ENCODE results near the gene LYPD6B.

Gene LYPD6B

GRCh38 chr2:149041482-149041881, 3.0 kb downstream of the LYPD6B start:
- no peak for DNase-seq (ENCODE audit: low read depth)

GRCh38 chr2:149042881-149043280, 4.4 kb downstream of the LYPD6B start:
- no peak for DNase-seq (ENCODE audit: low read depth)

GRCh38 chr2:149044500-149044899, 6.0 kb downstream of the LYPD6B start:
- no peak for DNase-seq (ENCODE audit: low read depth)

GRCh38 chr2:149047118-149047517, 8.6 kb downstream of the LYPD6B start:
- DNase-seq (ENCODE audit: low read depth) = no peak

DNA sequence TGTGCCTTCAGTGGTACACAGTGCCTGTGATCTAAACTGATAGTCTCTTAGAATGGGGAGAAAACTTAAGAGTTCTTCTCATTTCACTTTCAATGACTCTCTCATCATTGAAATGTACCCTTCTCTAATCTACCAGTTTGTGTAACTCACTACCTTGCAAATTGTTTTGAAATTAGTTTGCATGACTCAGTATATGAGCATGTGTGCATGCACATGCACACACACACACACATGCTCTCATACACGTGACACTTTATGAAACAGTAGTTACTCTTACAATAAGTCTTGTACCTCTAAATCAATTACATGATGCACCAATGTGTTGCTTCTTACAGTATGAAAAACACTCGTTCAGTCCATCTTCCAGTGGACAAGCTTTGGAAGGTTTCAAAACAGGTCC, 10.6 kb downstream of the LYPD6B start:
- no peak for DNase-seq (ENCODE audit: low read depth)

- no peak for DNase-seq (ENCODE audit: low read depth)
Measured at GRCh38 chr2:149050188-149050587, 11.7 kb downstream of the LYPD6B start.

DNA sequence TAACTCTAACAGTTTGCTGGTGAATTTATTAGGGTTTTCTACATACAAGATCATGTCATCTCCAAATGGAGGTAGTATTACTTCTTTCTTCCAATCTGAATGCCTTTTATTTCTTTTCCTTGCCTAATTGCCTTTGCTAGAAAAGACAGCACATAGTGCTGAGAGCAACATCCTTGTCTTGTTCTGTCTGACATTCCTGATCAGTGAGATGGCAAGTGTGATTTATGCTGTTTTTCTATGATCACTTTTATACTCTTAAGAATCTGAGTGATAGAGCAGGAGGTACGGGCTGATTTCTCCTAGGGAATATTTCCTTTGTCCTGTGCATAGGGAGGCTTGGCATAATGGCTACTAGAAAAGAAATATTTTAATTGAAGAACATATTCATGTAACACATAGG, 17.3 kb downstream of the LYPD6B start:
- DNase-seq (ENCODE audit: low read depth) = no peak

GRCh38 chr2:149056541-149057255, 18.2 kb downstream of the LYPD6B start:
- DNase-seq (ENCODE audit: low read depth) = no peak

GRCh38 chr2:149057401-149057800, 18.9 kb downstream of the LYPD6B start:
- DNase-seq (ENCODE audit: low read depth) = no peak

DNA sequence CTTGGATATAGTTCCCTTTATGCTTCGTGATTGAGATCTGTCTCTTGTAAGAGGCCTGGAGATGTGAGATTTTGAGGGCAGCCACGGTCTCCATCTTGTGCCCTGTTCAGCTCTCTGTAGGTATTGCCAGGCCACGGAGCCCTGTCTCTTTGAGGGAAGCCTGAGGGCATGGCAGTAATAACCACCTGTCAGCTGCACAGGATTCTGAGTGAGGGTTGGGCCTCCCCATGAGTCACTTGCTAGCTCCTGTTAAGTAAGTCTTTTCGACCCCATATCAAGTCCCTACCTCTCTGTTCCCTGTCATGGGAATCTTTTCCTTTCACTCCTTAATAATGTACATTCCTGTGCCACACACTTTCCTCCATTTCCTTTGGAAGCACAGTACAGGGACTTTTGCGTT, 20.4 kb downstream of the LYPD6B start:
- no peak for DNase-seq (ENCODE audit: low read depth)

DNA sequence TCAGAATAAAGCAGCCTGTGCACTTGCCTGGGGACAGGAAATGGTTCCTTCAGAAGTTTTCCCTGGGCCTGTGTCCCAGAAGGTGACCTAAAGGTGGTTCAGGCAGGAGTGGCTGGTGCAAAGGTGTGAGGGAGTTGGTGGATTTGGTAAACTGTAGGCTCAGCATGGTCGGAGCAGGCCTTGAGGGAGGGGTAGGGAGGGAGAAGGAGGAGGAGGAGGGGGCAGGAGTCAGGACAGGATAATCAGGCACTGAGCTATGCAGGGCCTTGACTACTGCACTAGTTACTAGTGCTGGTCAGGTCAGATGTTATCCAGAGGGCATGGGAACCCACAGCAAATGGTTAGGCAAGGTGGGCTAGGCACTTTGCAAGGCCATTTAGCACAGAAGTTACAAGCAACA, 21.3 kb downstream of the LYPD6B start:
- DNase-seq (ENCODE audit: low read depth) = no peak

DNA sequence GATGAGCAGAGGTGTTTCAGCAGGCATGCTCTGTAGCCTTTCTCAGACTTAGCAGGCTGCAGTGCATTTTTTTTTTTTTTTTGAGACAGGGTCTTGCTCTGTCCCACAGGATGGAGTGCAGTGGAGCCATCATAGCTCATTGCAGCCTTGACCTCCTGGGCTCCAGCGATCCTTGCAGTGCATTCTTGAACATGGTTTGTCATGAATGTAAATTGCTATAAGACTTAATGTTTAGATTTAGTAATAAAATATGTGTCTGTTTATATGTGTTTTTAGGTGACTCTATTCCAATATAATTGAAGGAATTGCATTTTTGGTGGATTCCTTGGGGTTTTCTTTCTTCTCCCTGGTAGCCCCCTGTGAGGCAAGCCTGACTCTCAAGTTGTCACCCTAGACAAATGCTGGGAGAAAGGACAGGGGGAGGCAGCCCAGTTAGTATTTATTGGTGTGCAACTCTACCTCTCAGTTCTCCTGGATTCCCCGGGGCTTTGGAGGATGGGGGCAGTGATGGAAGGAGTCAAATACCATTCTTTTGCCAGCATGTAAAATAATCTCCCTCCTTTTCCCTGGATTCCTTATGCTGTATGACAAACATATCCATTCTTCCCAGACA, 22.7 kb downstream of the LYPD6B start:
- no peak for DNase-seq (ENCODE audit: low read depth)

DNA sequence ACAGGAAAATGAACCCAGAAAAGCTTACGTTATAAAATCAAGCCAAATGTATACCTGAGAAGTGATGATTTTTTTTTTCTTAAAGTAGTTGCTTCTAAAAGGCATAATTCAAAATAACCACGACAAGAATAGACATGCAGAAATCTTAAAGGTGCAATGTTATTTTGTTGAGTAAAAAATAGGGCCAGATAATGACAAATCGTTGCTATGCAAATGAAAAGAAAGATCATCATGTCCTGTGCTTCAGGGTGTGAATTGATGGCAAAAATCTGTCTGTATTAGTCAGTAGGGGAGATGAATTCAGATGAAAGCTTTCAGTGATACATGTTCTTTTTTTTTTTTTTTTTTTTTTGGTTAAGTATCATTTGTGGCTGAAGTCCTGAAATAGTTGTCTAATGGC, 24.0 kb downstream of the LYPD6B start:
- no peak for DNase-seq (ENCODE audit: low read depth)

DNA sequence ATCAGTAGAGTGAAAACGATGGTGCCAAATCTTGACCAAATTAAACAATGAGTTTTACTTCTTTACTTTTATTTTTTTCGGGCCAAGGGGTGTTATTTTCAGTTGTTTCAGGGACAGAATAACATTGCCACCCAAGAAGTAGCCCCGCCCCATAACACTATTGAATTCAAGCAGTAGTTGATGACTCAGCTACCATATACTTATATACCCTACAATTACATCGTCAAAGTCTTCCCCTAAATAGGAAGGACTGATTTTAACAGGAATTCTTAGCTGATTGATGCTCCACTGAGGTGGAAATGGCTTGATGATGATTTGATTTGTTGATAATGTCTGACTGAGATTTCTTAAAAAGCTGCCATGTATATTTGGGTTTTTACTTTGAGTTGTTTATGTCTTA, 24.7 kb downstream of the LYPD6B start:
- no peak for DNase-seq (ENCODE audit: low read depth)

GRCh38 chr2:149064365-149064841, 25.9 kb downstream of the LYPD6B start:
- no peak for DNase-seq (ENCODE audit: low read depth)

- no peak for DNase-seq (ENCODE audit: low read depth)
Measured at GRCh38 chr2:149064856-149065630, 26.5 kb downstream of the LYPD6B start.

GRCh38 chr2:149068225-149068995, 29.9 kb downstream of the LYPD6B start:
- no peak for DNase-seq (ENCODE audit: low read depth)

DNA sequence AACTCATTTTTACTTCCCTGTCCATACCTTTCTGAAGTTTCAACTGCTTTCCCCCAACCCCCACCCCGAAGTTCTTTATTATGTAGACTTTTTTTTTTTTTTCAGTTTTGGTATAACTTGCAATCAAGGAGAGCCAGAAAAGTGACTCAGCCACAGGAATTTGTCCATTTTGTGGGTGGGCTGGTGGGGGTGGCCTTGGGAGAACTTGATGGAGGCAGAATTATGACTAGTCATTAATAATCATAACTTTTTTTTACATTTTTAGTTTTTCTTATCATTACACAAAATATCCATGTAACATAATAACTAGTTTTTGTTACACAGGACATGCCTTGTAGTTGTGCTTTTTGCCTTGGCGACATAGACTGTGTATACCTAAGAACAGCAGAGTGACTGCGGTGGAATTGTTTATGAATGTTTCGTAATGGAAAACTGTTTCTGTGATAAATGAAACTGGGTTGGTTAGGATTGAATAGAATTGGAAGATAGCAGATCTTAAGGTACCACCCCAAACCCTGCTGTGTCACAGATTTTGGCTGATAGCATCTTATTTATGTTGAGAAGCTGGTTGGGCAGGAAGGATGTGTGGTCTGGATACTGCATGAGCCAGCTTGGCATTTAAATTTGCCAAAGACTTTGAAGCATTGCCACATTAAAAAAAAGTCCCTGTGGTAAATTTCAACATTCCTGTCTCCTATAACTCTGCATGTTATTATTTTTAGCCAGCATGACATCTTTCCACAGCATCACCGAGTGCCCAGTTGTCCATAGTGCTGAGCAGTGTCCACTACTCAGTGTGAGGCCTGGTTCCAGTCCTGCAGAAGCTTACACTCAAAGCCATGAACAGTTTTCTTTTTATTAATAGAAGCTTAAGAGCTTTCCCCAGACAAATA, 30.7 kb downstream of the LYPD6B start:
- DNase-seq (ENCODE audit: low read depth) = no peak

DNA sequence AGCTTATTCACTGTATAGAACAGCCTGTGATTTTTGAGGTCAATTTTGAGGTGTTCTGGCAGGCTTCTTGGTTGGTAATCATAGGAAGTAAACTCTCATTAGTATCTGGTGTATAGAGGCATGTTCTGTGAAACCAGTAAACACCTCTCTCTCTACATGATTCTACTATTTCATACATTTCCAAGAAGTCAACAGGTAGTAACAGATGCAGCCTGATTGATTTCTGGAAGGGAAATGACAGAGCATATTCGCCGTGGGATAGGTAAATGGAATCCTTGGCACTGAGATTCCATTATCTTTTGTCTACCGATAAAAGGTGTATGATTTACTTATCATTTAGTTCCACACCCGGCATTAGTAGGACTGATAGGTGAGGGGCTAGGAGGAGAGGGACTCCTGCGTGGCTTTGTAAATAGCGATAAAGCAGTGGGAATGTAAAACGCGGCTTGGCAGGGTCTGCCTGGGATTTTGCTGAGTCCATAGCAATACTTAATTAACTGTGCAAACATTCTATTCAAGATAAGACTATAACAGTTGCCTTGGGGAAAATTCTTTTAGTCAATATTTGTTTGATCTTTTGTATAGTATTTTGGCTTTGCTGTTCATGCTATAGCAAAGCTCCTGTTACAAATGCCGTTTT, 32.3 kb downstream of the LYPD6B start:
- DNase-seq (ENCODE audit: low read depth) = no peak

DNA sequence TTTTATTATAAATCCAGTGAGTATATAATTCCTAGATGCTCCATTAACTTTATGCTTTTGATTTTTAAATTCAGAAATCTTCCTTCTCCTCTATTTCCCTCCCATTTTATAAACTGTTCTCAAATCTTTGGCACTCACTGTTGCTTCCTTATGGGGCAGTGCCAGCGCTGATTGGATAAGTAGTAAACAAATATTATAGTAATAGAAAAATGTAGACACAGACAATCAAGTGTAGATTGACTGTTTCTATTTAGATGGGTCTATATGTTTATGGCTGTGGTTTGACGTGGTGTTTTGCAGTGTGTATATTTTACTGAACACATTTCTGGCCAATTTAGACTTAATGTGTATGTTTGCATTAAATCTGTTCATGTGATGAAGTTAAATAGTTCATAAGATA, 36.6 kb downstream of the LYPD6B start:
- no peak for DNase-seq (ENCODE audit: low read depth)

GRCh38 chr2:149075853-149076252, 37.4 kb downstream of the LYPD6B start:
- DNase-seq (ENCODE audit: low read depth) = no peak

Data from activated T-helper 9 cell treated with anti-CD3 and anti-CD28 coated beads, Interleukin-2, amount 50 U/mL, for 16 hours (primary cell).